Fibroblast of lung (primary cell): Measurements from ENCODE around the gene UTF1.

Experiments
- CTCF ChIP-seq, 2 donors: IDR thresholded peaks in 1 of 2; conservative IDR thresholded peaks in 1 of 2; 1 replicate in 1 of 2; 2 replicates in 1 of 2; pipeline ENCODE4 v1.5.1; 2011 to 2012; ENCODE audit warnings: low read length in 2 of 2, control low read depth in 1 of 2, inconsistent platforms in 1 of 2, low read depth in 1 of 2, mild to moderate bottlenecking in 1 of 2
- EZH2 ChIP-seq: IDR thresholded peaks from 2 replicates; pipeline ENCODE4 v1.5.1; 2012; ENCODE audit warnings: low read length, control low read depth, mild to moderate bottlenecking; ENCODE audit errors: missing control alignments

- TF ChIP-seq CTCF (conservative IDR thresholded peaks at IDR 0.05 in 1 of 2, IDR thresholded peaks at IDR 0.05 in 1 of 2; ENCODE audit: low read depth in 1 of 2, low read length in 2 of 2) (no peak), EZH2 (no peak)
Measured at GRCh38 chr10:133239990-133240389, 10.0 kb downstream of the UTF1 start.
